ENCODE data around the gene KASH5. TPM values are rescaled to one million over a fixed set of nuclear protein-coding genes. Genes with fewer than 3 reads are reported as not detected.
"Not testable (repeated sequence)": the region's sequence is repeated elsewhere in the genome, so short reads cannot be mapped to it uniquely, and the experiment has no call there.

KASH5 gene
- polyA plus RNA-seq, 1 donor = not detected

DNA sequence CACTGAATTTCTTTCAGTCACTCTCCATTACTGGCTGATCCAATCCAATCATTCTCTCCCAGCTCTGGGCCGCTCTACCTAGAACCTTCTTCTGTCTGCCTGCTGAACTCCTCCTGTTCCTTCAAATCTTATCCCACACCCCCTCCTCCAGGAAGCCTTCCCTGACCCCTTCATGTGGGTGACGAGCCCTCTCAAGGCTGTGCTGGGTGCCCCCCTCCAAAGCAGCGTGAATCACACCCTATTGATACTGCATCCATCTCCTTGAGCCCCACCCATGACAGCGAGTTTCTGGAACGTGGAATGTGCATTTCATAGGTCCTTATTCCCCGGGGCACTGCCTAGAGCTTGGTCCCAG, 60.4 kb downstream of the KASH5 start:
- no peak for DNase-seq
- peaks cover 20% of the 10 kb centered on the region for H3K36me3 ChIP-seq (ENCODE audit: control insufficient read depth, insufficient read depth, low read length)
- H3K27me3 ChIP-seq (ENCODE audit: control insufficient read depth, insufficient read depth, low read length) = no peaks in the 10 kb centered on the region
- no peak overlapping the region for H3K4me3 ChIP-seq (ENCODE audit: low read length)
- WGBS (ENCODE audit: insufficient coverage, low lambda C conversion rate) = 100% methylated on average over 1 of the region's 6 CpGs
- peaks cover 2% of the 10 kb centered on the region for H3K9me3 ChIP-seq (ENCODE audit: control insufficient read depth, low read depth, low read length)
- H3K4me1 ChIP-seq (ENCODE audit: control insufficient read depth, insufficient read depth, low read length) = peaks cover 4% of the 10 kb centered on the region
- no peak overlapping the region for H3K27ac ChIP-seq (ENCODE audit: low read length)

DNA sequence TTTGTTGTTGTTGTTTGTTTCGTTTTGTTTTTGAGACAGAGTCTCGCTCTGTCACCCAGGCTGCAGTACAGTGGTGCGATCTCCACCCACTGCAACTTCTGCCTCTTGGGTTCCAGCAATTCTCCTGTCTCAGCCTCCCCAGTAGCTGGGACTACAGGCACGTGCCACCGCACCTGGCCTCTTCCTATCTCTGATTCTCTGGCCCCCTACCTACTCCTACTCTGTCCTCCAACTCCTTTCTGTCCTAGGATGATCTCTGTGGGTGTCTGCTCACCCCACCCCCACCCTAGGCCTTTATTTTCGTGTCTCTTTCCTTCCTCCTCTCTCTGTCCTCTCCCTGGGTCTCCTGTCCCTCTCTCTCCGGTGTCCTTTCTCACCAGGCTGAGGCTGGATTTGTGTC, 62.4 kb downstream of the KASH5 start:
- peaks cover 2% of the 10 kb centered on the region for H3K9me3 ChIP-seq (ENCODE audit: control insufficient read depth, low read depth, low read length)
- H3K36me3 ChIP-seq (ENCODE audit: control insufficient read depth, insufficient read depth, low read length) = peaks cover 20% of the 10 kb centered on the region
- no peaks in the 10 kb centered on the region for H3K27me3 ChIP-seq (ENCODE audit: control insufficient read depth, insufficient read depth, low read length)
- DNase-seq = no peak
- WGBS (ENCODE audit: insufficient coverage, low lambda C conversion rate) = no CpG with 5 or more reads among the region's 7 CpGs
- peak overlapping the region; percentile 95 for H3K4me3 ChIP-seq (ENCODE audit: low read length)
- H3K27ac ChIP-seq (ENCODE audit: low read length) = no peak overlapping the region
- peaks cover 9% of the 10 kb centered on the region for H3K4me1 ChIP-seq (ENCODE audit: control insufficient read depth, insufficient read depth, low read length)

DNA sequence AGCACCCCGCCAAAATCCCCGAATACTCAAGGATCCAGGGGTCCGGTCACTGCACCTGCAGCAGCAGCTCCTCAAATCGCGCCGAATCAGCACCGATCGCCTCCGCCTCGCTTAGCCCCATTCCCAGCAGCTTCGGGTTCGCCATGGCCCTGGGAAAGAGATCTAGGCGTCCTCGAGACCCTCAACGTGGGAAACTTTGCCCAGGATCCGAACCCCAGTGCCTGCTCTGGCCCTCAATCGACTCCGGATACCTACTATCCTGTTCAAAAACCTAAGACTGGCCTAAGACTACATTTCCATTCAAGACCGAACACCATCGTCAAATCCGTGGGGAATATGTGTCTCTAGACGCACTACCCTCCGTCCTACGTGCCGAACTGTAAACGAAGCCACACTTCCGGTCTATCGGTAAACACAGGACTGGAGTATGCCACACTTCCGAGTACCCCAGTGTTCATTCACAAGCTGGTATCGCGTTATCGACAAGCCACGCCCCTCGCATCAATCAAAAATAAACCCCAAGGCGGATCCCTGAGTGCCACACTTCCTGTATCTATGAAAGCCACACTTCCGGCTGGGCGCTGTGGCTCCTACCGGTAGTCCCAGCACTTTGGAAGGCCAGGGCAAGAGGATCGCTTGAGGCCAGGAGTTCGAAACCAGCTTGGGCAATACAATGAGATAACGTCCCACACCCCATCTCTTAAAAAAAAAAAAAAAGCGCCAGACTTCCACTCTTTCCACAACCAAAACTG, 63.6 kb downstream of the KASH5 start, which contains the start of gene PIH1D1:
TSS of gene PIH1D1 (minus strand) at position 385 of the 752 bp plus-strand sequence. CDS start at position 145, 240 bp downstream.
- H3K4me3 ChIP-seq (ENCODE audit: low read length) = peak within 1 kb of the TSS; percentile 95
- peak within 1 kb of the TSS; percentile 88 for H3K27ac ChIP-seq (ENCODE audit: low read length)
- DNase-seq = peak; percentile 98 to 99
- peaks cover 2% of the 10 kb centered on the region for H3K9me3 ChIP-seq (ENCODE audit: control insufficient read depth, low read depth, low read length)
- no CpG with 5 or more reads among the region's 42 CpGs for WGBS (ENCODE audit: insufficient coverage, low lambda C conversion rate)
- H3K4me1 ChIP-seq (ENCODE audit: control insufficient read depth, insufficient read depth, low read length) = peaks cover 9% of the 10 kb centered on the region
- H3K27me3 ChIP-seq (ENCODE audit: control insufficient read depth, insufficient read depth, low read length) = no peaks in the 10 kb centered on the region
- H3K36me3 ChIP-seq (ENCODE audit: control insufficient read depth, insufficient read depth, low read length) = peaks cover 18% of the 10 kb centered on the region

DNA sequence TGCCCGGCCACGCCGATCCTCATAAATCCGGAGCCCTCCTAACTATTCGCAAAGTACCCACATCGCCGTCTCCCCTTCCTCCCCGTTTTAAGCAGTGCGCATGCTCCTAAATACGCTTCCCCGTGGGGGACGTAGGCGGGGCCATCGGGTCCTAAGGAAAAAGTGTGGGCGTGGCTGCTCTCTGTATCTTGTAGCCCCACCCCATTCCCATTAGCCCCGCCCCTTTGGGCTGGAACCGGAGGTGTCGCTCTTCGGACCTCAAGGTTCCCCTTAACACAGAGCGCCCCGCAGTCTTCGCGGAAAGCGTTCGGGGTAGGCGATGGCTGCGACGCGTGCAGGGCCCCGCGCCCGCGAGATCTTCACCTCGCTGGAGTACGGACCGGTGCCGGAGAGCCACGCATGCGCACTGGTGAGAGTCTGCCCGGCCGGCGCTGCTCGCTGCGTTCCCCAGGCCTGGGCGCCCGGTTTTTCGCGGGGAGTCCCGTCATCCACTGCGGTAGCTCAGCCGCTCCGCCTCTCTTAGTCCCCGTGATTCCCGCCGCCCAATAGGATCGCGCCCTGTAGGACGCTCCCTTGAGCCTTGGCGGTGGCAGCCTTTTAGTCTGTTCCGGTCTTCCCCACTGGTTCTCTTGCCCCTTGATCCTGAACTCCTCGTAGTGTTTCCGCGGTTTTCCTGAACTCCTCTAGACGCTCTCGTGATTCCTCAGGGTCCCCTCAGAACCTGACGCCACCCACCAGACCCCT, 65.1 kb downstream of the KASH5 start, which contains the start of gene ALDH16A1:
TSS of gene ALDH16A1 (plus strand) at position 213 of the 744 bp plus-strand sequence. CDS start at position 320, 107 bp downstream.
- H3K4me1 ChIP-seq (ENCODE audit: control insufficient read depth, insufficient read depth, low read length) = peaks cover 9% of the 10 kb centered on the region
- peaks cover 8% of the 10 kb centered on the region for H3K36me3 ChIP-seq (ENCODE audit: control insufficient read depth, insufficient read depth, low read length)
- no peaks in the 10 kb centered on the region for H3K27me3 ChIP-seq (ENCODE audit: control insufficient read depth, insufficient read depth, low read length)
- peak within 1 kb of the TSS; percentile 66 for H3K4me3 ChIP-seq (ENCODE audit: low read length)
- H3K9me3 ChIP-seq (ENCODE audit: control insufficient read depth, low read depth, low read length) = peaks cover 2% of the 10 kb centered on the region
- peak within 1 kb of the TSS; percentile 88 for H3K27ac ChIP-seq (ENCODE audit: low read length)
- DNase-seq = peak; percentile 98 to 99
- no CpG with 5 or more reads among the region's 66 CpGs for WGBS (ENCODE audit: insufficient coverage, low lambda C conversion rate)

GRCh38 chr19:49453757-49454240, 65.8 kb downstream of the KASH5 start:
- peaks cover 2% of the 10 kb centered on the region for H3K9me3 ChIP-seq (ENCODE audit: control insufficient read depth, low read depth, low read length)
- no CpG with 5 or more reads among the region's 10 CpGs for WGBS (ENCODE audit: insufficient coverage, low lambda C conversion rate)
- H3K27me3 ChIP-seq (ENCODE audit: control insufficient read depth, insufficient read depth, low read length) = no peaks in the 10 kb centered on the region
- no peak for DNase-seq
- H3K27ac ChIP-seq (ENCODE audit: low read length) = peak overlapping the region; percentile 88
- H3K36me3 ChIP-seq (ENCODE audit: control insufficient read depth, insufficient read depth, low read length) = peaks cover 8% of the 10 kb centered on the region
- H3K4me3 ChIP-seq (ENCODE audit: low read length) = peak overlapping the region; percentile 66
- peaks cover 9% of the 10 kb centered on the region for H3K4me1 ChIP-seq (ENCODE audit: control insufficient read depth, insufficient read depth, low read length)

DNA sequence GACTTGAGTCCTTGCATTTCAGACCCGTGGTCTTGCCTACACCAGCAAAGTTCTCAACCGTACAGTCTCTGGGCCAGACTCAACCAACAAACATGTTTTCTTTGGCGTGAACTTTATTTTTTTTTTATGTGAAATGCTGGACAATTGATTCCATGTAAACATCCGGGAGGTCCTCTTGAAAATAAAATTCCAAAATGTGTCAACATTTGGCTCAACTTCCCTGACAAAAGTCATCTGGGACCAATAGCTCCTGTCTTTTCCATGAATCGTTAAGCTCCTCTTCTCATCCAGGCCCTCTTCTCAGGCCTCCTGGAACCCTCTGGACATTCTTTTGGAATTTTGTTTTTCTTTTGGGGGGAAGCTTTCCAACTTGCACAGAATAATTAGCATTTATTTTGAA, 67.7 kb downstream of the KASH5 start:
- H3K4me3 ChIP-seq (ENCODE audit: low read length) = no peak overlapping the region
- H3K27ac ChIP-seq (ENCODE audit: low read length) = peak overlapping the region; percentile 25
- H3K36me3 ChIP-seq (ENCODE audit: control insufficient read depth, insufficient read depth, low read length) = peaks cover 19% of the 10 kb centered on the region
- peak; percentile 21 to 39 for DNase-seq
- no peaks in the 10 kb centered on the region for H3K27me3 ChIP-seq (ENCODE audit: control insufficient read depth, insufficient read depth, low read length)
- peaks cover 9% of the 10 kb centered on the region for H3K4me1 ChIP-seq (ENCODE audit: control insufficient read depth, insufficient read depth, low read length)
- 69% methylated on average over 2 of the region's 5 CpGs for WGBS (ENCODE audit: insufficient coverage, low lambda C conversion rate)
- H3K9me3 ChIP-seq (ENCODE audit: control insufficient read depth, low read depth, low read length) = peaks cover 2% of the 10 kb centered on the region

- peak overlapping the region; percentile 55 for H3K27ac ChIP-seq (ENCODE audit: low read length)
These were observed 68.3 kb downstream of the KASH5 start for GRCh38 chr19:49456326-49456725.

DNA sequence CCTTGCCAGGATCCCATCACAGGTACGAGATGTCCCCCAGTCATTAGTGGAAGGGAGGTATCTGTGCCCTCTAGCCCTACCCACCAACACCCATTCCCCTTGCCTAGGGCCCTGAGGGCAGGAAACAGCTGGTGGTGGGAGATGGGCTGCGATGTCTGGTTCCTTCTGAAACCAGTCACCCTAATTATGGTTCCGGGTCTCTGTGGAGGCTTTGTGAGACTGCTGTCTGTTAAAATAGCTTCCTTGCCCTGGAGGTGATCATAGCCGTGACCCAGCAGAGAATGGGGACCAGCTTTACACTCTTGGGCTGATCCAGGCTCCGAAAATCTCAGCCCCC, 70.5 kb downstream of the KASH5 start:
- H3K36me3 ChIP-seq (ENCODE audit: control insufficient read depth, insufficient read depth, low read length) = peaks cover 29% of the 10 kb centered on the region
- H3K9me3 ChIP-seq (ENCODE audit: control insufficient read depth, low read depth, low read length) = peaks cover 6% of the 10 kb centered on the region
- H3K4me1 ChIP-seq (ENCODE audit: control insufficient read depth, insufficient read depth, low read length) = peaks cover 5% of the 10 kb centered on the region
- no peaks in the 10 kb centered on the region for H3K27me3 ChIP-seq (ENCODE audit: control insufficient read depth, insufficient read depth, low read length)
- no CpG with 5 or more reads among the region's 5 CpGs for WGBS (ENCODE audit: insufficient coverage, low lambda C conversion rate)
- no peak overlapping the region for H3K27ac ChIP-seq (ENCODE audit: low read length)
- H3K4me3 ChIP-seq (ENCODE audit: low read length) = no peak overlapping the region
- DNase-seq = no peak

More at GRCh38 chr19:49456326-49456725, 68.3 kb downstream of the KASH5 start:
- H3K9me3 ChIP-seq (ENCODE audit: control insufficient read depth, low read depth, low read length) = peaks cover 3% of the 10 kb centered on the region
- H3K4me3 ChIP-seq (ENCODE audit: low read length) = no peak overlapping the region
- WGBS (ENCODE audit: insufficient coverage, low lambda C conversion rate) = no CpG with 5 or more reads among the region's 5 CpGs
- DNase-seq = no peak
- no peaks in the 10 kb centered on the region for H3K27me3 ChIP-seq (ENCODE audit: control insufficient read depth, insufficient read depth, low read length)
- peaks cover 20% of the 10 kb centered on the region for H3K36me3 ChIP-seq (ENCODE audit: control insufficient read depth, insufficient read depth, low read length)
- H3K4me1 ChIP-seq (ENCODE audit: control insufficient read depth, insufficient read depth, low read length) = peaks cover 9% of the 10 kb centered on the region

- H3K27ac ChIP-seq (ENCODE audit: low read length) = no peak overlapping the region
These were observed 71.3 kb downstream of the KASH5 start for GRCh38 chr19:49459388-49459787.

DNA sequence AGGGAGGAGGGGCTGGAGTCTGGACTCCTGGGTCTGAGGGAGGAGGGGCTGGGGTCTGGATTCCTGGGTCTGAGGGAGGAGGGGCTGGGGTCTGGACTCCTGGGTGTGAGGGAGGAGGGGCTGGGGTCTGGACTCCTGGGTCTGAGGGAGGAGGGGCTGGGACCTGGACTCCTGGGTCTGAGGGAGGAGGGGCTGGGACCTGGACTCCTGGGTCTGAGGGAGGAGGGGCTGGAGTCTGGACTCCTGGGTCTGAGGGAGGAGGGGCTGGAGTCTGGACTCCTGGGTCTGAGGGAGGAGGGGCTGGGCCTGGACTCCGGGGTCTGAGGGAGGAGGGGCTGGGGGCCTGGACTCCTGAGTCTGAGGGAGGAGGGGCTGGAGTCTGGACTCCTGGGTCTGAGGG, 73.1 kb downstream of the KASH5 start:
- H3K9me3 ChIP-seq (ENCODE audit: control insufficient read depth, low read depth, low read length); H3K27me3 ChIP-seq (ENCODE audit: control insufficient read depth, insufficient read depth, low read length); DNase-seq; H3K4me3 ChIP-seq (ENCODE audit: low read length); H3K4me1 ChIP-seq (ENCODE audit: control insufficient read depth, insufficient read depth, low read length); H3K27ac ChIP-seq (ENCODE audit: low read length): not testable (repeated sequence)
- peaks cover 53% of the 10 kb centered on the region for H3K36me3 ChIP-seq (ENCODE audit: control insufficient read depth, insufficient read depth, low read length)
- WGBS (ENCODE audit: insufficient coverage, low lambda C conversion rate) = no CpG with 5 or more reads among the region's 1 CpG

More at GRCh38 chr19:49459388-49459787, 71.3 kb downstream of the KASH5 start:
- H3K4me3 ChIP-seq (ENCODE audit: low read length) = no peak overlapping the region
- WGBS (ENCODE audit: insufficient coverage, low lambda C conversion rate) = no CpG with 5 or more reads among the region's 12 CpGs
- peaks cover under 1% of the 10 kb centered on the region for H3K4me1 ChIP-seq (ENCODE audit: control insufficient read depth, insufficient read depth, low read length)
- no peaks in the 10 kb centered on the region for H3K27me3 ChIP-seq (ENCODE audit: control insufficient read depth, insufficient read depth, low read length)
- H3K9me3 ChIP-seq (ENCODE audit: control insufficient read depth, low read depth, low read length) = peaks cover 6% of the 10 kb centered on the region
- DNase-seq = no peak
- H3K36me3 ChIP-seq (ENCODE audit: control insufficient read depth, insufficient read depth, low read length) = peaks cover 36% of the 10 kb centered on the region

Data from large intestine (tissue), 3 donors.